GDM1 (cell line): ENCODE measurements around the gene AGT.
"Not testable (repeated sequence)": the region's sequence is repeated elsewhere in the genome, so short reads cannot be mapped to it uniquely, and the experiment has no call there.

Experiments used
- DNase-seq: peaks from one replicate; lab custom pipeline; 2025; lab: John Stamatoyannopoulos, UW

Gene AGT

DNA sequence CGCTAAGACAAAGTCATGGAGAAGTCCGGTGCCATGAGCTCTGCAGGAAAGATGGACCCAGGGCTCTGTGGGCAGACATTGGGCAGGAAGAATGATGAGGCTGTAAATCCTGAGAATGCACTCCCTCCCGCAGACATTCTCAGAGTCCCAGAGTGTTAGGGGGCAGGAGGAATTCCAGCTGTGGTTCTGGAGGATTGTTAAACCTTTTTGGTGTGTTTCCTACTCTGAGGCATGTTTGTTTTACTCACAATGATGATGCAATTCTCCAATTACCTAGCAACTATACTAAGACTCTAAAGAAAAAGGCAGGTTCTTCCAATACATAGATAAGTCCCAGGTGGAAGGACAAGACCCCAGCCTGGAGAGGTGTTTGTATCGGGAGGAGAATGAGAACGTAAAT lies 30.5 kb upstream of the AGT start:
- no peak for DNase-seq

DNA sequence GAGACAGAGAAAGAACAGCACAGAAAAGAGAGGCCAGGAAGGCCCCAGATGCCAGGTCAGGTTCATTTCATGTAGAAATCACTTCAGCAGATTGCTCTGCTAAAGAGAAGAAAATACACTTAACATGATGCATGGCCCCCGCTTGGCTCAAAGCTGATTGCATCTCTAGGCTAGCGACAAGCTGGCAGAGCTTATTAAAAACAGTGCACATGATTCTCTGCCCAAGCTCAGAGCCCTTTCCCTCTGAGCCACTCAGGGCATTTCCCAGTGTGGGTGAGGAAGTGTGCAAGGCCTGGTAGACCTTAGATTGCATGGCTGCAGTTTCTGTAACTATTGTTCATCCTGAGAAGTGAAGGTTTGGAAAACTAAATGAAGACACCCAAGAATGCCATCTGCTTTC lies 30.0 kb upstream of the AGT start:
- no peak for DNase-seq

DNA sequence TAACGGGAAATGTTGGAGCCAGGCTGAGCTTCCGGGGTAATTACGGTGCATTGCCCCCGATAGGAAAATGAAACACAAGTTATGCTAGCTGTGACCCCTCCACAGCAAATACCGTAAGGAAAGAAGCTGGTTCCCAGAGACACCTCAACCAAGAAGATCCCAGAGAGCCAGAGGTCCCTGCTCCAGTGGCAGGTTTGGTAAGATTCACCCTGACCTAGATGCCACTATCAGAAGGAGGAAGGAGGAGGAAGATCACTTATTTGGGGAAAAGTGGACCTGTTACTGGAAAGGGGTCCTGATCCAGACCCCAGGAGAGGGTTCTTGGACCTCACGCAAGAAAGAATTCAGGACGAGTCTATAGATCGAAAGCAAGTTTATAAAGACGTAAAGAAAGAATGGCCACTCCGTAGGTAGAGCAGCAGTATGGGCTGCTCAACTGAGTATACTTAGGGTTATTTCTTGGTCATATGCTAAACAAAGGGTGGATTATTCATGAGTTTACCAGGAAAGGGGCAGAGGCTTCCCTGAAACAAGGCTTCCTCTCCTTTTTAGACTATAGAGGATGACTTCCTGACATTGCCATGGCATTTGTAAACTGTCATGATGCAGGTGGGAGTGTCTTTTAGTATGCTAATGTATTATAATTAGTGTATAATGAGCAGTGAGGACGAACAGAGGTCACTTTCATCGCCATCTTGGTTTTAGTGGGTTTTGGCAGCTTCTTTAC lies 25.8 kb upstream of the AGT start:
- no peak for DNase-seq

DNA sequence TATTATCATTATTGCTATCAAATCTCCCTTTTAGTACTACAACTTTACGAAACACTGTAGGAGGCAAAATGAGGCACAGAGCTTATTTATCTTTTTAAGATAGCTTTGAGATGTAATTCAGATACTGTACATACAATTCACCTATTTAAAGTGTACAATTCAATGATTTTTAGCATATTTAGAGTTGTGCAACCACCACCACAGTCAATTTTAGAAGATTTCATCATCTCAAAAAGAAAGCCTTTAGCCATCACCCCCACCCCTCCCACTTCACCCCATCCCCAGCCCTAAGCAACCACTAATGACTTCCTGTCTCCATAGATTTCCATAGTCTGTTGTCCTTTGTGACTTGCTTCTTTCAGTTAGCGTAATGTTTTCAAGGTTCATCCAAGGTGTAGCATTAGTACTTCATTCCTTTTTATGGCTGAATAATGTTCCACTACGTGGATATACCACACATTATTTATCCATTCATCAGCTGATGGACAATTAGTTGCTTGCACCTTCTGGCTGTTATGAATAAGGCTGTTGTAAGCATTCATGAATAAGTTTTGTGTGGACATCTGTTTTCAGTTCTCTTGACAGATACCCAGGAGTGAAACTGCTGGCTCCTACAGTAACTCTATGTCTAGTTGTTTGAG lies 23.8 kb upstream of the AGT start:
- no peak for DNase-seq

DNA sequence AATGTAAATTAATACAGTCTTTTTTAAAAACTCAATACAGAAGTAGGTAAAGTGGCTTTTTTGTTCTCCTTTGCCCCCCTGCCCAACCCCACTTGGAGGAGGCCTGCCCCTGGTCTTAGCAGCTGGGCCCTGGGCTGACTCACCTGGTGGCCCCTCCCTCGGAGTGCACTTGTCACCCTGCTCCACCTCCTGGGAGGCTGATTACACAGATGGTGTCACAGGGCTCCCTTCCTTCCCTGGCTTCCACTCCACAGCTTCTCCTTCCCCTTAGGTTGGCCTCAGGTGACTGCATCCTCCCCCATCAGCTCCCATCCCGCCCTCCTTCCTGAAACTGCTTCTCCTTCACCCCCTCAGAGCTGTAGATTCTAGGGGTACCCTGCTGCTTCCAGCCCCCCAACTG lies 21.5 kb upstream of the AGT start:
- DNase-seq = no peak

DNA sequence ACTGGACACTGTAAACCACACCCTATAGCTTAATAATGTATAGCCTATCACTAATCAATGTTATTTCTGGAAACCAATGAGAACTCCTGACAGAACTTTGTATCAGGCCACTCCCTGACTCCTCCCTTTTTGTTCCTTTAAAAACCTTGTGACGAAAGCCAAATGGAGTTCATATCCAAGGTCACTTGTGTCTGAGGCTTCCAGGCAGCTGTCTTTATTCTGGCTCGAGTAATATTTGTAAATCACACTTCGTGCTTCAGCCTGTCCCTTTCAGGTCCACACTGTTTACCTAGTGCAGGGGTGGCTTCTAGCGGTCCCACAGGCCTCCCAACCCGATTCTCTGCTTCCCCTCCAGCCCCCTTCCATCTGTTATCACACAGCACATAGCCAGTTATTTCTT lies 17.1 kb upstream of the AGT start:
- DNase-seq = no peak

DNA sequence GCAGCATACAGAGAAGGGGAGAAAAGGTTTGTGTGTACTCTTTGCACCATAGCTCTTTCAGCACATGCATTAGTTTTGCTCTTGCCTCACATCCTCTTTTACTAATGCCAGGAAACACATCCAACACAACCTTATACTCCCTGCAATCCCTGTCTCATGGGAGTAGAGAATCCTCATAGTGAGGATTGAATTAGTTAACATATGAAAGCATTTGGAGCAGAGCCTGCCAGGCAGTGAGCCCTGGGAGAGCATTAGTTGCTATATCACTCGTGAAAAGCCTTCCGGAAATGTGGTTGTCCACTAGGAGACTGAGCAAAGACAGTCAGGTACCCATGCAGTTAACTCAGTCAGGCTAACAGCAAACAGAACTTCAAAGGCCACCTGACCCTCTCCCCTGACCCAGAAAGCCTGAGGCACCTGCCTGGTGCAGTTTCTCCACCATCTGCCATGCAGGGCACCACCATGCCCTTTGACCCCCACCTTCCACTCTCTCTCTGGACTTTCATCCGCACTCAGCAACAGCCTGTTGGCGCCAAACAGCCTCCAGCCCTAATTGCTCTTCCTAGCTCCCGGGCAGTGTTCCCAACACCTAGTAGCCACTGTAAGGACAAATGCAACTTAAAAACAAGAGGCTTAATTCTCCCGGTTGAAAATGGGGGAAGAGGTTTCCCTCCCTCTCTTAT lies 14.9 kb upstream of the AGT start:
- DNase-seq = no peak

DNA sequence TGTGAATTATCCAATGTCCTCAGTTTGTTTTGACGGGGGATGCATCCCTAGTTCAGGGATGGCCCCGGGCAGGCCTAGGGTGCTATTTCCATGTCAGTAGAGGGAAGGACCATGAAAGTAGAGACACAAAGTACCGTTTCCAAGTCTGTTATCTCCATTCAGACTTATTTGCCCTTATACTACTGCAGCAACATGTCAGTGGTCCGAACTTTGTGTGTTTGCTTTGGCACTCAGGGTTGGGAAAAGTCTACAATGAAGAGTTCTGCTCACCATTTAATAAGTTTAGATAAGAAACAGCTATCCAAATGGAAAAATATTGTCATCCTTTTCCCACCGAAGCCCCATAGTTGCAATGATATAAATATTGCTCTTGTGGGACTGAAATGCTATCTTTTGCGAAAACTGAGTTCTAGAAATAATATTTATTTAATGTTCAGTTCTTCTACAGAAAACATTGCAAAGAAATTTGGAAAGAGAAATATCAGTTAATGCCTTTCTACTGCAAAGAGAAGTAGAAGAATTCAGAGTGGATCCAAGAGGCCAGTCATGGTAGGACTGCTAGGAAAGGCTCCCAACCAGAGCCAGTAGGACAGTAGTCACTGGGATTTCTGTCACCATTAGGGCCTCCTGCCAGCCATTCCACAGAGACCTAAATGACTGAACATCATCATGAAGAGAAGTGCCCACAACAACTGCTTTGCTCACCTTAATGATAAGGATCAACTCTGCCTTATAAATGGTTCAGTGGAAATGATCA lies 11.5 kb upstream of the AGT start:
- DNase-seq = no peak

DNA sequence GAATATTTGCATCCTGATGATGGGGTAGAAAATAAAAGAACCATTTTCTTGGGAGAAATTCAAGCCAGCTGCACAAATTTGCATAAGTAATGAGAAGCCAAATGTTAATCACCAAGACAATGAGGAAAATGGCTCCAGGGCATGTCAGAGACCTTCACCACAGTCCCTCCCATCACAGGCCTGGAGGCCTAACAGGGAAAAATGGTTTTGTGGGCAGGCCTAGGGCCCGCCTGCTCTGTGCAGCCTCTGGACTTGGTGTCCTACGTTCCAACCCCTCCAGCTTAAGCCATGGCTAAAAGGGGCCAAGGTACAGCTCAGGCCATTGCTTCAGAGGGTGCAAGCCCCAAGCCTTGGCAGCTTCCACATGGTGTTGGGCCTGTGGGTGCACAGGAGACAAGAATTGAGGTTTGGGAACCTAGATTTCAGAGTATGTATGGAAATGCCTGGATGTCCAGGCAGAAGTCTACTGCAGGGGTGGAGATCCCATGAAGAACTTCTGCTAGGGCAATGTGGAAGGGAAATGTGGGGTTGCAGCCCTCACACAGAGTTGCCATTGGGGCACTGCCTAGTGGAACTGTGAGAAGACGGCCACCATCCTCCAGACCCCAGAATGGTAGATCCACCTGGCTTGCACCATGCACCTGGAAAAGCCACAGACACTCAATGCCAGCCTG lies 8.1 kb upstream of the AGT start:
- not testable (repeated sequence) for DNase-seq

DNA sequence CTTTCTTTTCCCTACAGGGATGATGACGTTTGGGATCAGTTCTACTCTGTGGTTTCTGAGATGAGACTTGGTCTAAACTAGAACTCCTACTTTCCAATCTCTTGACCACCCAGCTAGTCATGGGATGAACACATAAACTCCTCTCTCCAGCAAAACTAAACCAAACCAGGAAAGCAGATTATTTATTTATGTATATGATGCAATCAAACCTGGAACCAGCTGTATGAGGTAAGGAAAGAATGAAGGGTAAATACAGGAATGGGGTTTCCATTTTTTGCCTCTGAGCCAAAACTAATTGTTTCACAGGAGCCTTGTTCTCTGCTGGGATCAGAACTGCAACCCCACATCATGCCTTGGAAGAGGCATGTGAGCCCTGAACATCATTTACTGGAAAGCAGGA lies 3.3 kb upstream of the AGT start:
- no peak for DNase-seq

DNA sequence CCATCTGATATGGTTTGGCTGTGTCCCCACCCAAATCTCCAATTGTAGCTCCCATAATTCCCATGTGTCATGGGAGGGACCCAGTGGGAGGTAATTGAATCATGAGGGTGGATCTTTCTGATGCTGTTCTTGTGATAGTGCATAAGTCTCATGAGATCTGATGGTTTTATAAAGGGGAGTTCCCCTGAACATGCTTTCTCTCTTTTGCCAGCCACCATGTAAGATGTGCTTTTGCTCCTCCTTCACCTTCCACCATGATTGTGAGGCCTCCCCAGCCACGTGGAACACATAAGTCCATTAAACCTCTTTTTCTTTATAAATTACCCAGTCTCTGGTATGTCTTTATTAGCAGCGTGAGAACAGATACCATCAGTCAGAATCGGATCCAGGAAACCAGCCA lies 2.5 kb upstream of the AGT start:
- DNase-seq = not testable (repeated sequence)

DNA sequence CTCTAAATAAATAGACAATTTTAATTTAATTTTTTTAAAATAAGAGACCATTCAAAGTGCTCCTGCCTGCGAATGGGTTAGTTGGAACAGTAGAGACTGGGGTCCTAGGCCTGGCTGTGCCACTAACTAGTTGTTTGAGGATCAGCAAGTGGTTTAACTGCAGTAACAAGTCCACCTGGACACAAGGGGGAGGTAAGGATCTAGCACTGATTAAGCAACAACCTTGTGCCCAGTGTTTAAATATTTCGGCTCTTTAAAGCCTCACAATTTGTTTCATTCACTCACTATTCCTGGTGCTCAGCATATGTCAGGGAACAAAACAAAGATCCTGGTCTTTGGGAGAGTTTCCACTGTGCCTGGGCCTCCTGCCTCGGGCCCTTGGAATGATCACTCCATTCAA lies 1.6 kb upstream of the AGT start:
- DNase-seq = no peak

DNA sequence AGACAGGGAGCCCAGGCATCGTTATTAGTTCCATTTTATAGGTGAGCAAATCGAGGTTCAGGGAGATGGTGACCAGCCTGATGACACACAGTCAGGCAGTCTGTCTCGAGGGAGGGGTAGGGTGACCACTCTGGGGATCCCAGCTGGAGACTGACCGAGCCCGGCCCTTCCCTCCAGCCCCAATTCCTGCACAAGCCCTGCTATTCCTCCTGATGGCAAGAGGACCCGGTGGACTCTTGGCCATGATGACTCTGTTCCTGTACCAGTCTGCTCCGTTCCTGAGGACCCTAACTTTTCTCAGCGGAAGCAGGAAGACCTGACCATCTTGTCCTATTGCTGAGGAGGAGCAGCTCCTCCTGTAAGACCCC lies 391 bp downstream of the AGT start:
- DNase-seq = no peak

DNA sequence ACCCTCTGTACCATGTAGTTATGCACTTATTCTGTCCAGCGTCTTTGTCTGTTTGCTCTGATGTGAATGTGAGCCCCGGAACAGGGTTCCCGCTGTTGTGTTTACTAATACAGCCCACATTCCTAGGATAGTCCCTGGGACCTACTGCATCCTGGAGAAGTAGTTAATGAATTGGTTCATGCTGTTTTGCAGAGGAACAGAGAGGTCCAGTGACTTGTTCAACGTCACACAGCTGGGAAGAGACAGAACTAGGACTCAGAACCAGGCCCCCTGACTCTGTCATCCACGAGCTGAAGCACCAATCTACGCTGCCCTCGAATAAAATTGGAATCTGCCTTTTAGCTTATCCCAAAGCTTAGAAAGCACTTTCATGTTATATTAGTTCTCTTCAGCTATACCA lies 784 bp downstream of the AGT start:
- no peak for DNase-seq

DNA sequence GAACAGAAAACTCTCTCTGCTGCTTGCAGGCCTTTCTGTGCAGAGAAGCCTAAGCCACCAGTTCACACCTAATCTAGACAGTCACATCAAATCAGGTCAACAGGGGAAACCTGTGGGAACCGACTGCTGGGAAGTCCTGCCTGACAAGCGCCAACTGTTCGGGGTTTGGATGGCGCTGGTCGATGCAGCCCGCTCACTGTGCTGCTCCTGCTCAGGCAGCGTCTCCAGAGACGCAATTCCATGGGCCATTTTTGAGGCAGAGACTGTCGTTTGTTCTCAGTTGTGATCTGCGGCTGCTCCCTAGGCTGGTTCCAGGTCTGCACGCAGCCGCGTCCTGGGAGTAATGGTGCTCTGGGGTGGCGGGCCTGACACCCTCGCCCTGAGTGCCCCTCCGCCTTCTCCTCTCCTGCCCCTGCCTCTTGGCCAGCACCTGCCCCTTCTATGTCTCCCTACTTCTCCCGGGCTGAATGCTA lies 1.4 kb downstream of the AGT start:
- DNase-seq = no peak

DNA sequence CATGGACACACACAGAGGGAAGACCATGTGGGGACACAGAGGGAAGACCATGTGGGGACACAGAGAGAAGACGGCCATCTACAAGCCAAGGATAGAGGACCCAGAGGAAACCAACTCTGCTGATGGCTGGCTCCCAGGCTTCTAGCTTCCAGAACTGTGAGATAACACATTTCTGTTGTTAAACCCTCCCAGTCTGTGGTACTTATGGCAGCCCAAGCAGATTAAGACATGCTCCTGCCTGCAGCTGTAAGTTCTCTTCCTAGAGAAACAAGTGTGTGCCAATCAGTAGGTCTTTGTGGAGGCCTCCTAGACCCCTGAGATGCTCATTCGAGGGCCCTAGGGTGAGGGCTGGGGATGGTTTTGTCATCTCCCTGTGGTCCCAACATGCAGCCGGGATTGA lies 2.7 kb downstream of the AGT start:
- no peak for DNase-seq

DNA sequence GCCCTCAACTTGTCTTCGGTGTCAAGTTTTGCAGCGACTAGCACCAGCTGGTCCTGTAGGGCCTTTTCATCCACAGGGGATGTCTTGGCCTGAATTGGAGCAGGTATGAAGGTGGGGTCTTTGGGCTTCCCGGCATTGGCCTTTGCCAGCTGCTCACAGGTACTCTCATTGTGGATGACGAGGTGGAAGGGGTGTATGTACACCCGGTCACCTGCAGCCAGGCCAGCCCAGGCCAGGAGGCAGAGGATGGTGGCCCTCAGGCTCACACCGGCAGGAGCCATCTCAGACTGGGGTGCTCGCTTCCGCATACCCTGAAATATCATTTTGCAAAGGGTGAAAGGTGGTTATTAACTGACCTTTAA lies 3.4 kb downstream of the AGT start:
- no peak for DNase-seq

DNA sequence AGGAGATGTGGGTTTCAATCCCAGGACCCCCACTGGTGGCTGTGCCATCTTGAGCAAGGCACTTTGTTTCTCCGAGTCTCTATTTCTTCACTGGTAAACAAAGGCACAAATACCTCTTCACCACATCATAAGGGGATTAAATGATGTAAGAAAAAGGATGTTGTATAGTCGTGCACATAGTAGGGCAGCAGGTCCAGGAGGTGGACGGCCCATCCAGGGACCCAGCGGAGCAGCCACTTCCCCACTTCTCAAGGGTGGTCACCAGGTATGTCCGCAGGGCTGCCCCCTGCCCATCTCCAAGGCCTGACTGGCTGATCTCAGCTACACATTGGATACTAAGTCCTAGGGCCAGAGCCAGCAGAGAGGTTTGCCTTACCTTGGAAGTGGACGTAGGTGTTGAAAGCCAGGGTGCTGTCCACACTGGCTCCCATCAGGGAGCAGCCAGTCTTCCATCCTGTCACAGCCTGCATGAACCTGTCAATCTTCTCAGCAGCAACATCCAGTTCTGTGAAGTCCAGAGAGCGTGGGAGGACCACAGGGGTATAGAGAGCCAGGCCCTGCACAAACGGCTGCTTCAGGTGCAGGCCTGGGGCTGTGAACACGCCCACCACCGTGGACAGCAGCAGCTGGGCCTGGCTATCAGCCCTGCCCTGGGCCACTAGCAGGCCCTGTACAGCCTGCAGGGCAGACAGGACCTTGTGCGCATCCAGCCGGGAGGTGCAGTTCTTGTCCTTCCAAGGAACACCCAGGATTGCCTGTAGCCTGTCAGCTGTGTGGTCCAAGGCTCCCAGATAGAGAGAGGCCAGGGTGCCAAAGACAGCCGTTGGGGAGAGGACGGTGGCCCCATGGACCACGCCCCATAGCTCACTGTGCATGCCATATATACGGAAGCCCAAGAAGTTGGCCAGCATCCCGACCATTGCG lies 4.0 kb downstream of the AGT start:
- no peak for DNase-seq

DNA sequence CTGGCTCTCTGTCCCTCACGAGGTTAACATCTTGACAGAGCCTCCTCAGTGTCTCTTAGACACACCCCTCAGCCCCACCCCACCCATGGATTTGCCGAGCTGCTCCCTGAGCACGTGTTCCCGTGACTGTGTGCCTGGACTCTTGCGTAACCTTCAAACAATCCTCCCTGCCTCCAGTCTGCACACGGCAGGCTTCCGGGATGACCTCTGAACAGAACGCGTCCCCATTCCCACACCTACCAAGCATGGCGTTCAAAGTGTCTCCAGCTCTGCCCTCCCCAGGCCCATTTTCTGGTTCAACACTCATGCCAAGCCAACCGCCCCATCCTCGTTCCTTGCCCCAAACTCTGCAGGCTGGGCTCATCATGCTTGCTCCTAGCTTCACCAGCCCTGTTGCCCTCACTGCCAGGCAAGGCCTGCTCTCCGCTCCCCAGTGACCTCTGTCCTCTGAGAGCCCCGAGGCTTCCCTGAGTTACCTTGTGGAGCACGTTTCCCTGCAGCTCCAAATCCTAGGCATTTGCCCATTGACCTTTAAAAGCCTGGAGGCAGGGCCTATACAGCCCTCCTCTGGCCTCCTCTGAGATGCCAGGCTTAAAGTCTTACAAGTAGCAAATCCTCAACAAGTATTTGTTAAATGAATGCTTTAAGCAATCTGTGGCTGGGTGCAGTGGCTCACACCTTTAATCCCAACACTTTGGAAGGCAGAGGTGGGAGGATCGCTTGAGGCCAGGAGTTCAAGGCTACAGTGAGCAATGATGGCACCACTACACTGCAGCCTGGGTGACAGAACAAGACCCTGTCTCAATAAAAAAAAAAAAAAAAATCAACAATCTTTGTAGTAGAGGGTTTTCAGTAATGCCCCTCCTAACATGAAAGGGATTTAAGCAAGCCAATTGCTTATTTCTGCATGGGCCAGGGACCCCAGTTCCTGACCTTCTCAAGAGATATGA lies 5.0 kb downstream of the AGT start:
- no peak for DNase-seq
